Neutrophil (primary cell): ENCODE data around the gene BSPRY.

Source experiments
- H3K27ac ChIP-seq: fragments of 200-600 bp; sonication (generic); 2 replicates; pipeline ENCODE4 v1.5.1; 2016; ENCODE audit warnings: mild to moderate bottlenecking, moderate library complexity
- H3K27me3 ChIP-seq: fragments of 200-600 bp; sonication (generic); 2 replicates; pipeline ENCODE4 v1.6.0; 2016; ENCODE audit warnings: mild to moderate bottlenecking
- H3K36me3 ChIP-seq: fragments of 200-600 bp; sonication (generic); 2 replicates; pipeline ENCODE4 v1.5.1; 2017
- H3K4me1 ChIP-seq, 2 experiments: fragments of 200-600 bp in 1 of 2; sonication (generic) in 1 of 2; 1 replicate in 1 of 2; 2 replicates in 1 of 2; pipeline versions ENCODE4 v1.5.1 to v1.6.1; 2013 to 2016; ENCODE audit warnings: low read depth in 1 of 2, low read length in 1 of 2, mild to moderate bottlenecking in 1 of 2, moderate library complexity in 1 of 2; ENCODE audit not compliant: control insufficient read depth in 1 of 2, insufficient read depth in 1 of 2
- H3K4me3 ChIP-seq, 2 experiments: fragments of 200-600 bp in 1 of 2; sonication (generic) in 1 of 2; 1 replicate in 1 of 2; 2 replicates in 1 of 2; pipeline ENCODE4 v1.5.1; 2013 to 2016; ENCODE audit warnings: low read depth in 1 of 2, low read length in 1 of 2, mild to moderate bottlenecking in 1 of 2, moderate library complexity in 1 of 2
- H3K9me3 ChIP-seq: fragments of 200-600 bp; sonication (generic); 2 replicates; pipeline ENCODE4 v1.5.1; 2016
- CTCF ChIP-seq: fragments of 200-600 bp; sonication (generic); IDR thresholded peaks from 2 replicates; pipeline ENCODE4 v1.5.1; 2016; ENCODE audit warnings: antibody characterized with exemption

The BSPRY gene

DNA sequence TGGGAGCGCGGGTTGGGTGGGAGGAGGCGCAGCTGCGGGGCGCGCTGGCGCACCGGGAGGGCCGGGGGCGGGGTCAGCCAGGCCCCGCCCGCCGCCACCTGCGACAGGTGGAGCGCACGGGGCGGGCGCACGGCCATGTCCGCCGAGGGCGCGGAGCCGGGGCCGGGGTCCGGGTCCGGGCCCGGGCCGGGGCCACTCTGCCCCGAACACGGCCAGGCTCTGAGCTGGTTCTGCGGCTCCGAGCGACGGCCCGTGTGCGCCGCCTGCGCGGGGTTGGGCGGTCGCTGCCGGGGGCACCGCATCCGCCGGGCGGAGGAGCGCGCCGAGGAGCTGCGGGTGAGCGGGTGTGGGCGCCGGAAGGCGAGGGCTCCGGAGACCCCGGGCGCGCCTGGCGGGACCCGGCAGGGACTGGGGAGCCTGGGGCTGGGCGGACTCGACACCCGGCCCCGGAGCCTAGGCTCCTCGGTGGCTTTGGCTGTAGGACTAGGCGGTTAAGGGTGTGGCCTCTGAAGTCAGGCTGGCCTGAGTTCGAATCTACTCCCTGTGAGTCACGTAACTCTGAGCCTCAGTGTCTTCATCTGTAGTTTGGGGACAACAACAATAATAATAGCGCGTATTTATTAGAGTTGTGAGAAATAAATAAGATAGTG is at the start of gene BSPRY:
TSS of gene BSPRY (plus strand) at position 97 of the 650 bp plus-strand sequence. CDS start at position 136, 39 bp downstream.
- H3K9me3 ChIP-seq = no peaks in the 10 kb centered on the region
- peaks cover 27% of the 10 kb centered on the region for H3K27me3 ChIP-seq
- no peak within 1 kb of the TSS for H3K27ac ChIP-seq
- H3K36me3 ChIP-seq = no peaks in the 10 kb centered on the region
- peaks cover 17 to 19% of the 10 kb centered on the region in 2 experiments for H3K4me1 ChIP-seq
- peak within 1 kb of the TSS; percentile 54 to 61 for H3K4me3 ChIP-seq
- no peak for TF ChIP-seq CTCF

GRCh38 chr9:113299800-113300292 is 49.5 kb upstream of the BSPRY start:
- TF ChIP-seq CTCF = no peak

GRCh38 chr9:113301548-113301947 is 47.8 kb upstream of the BSPRY start:
- no peaks in the 10 kb centered on the region for H3K27me3 ChIP-seq
- no peak for TF ChIP-seq CTCF

More at GRCh38 chr9:113299800-113300292, 49.5 kb upstream of the BSPRY start:
- no peak overlapping the region for H3K27ac ChIP-seq
- H3K4me1 ChIP-seq = no peaks in the 10 kb centered on the region
- no peaks in the 10 kb centered on the region for H3K9me3 ChIP-seq
- H3K27me3 ChIP-seq = no peaks in the 10 kb centered on the region
- H3K4me3 ChIP-seq = no peak overlapping the region
- H3K36me3 ChIP-seq = no peaks in the 10 kb centered on the region

DNA sequence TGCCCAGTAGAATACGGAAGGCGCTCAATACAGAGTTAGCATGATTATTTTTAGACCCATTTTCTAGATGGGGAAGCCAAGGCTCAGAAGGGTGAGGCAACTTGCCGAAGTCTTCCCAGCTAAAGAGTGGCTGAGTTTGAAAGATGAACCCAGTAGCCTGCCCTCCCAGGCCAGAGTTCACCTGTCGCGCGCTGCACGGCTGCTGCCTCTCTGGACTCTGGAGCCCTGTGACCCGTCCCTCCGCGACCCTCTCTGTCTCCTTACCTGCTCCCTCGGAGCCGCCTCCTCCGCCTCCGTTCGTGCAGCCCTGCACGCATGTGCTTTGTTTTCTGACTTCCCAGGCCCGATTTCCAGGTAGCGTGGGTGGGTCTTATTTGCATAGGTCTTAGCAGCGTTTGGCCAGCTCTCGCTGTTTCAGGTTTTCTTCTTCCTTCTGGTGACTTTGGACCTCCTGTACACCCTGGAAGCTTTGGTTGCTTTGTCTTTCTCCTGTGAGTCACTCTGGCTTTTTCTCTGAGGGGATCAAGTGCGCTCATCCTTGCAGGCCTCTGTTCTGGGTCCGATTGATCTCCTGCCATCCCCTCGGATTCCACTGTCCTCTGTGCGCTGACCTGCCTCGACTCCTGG is 46.4 kb upstream of the BSPRY start, which contains the start of gene RNF183:
TSS of gene RNF183 (minus strand) at position 585 of the 627 bp plus-strand sequence. CDS start 5,192 bp downstream, outside the sequence.
- Histone ChIP-seq H3K27me3 (no peaks in the 10 kb centered on the region), H3K4me1 (no peaks in the 10 kb centered on the region), H3K27ac (no peak within 1 kb of the TSS), H3K36me3 (no peaks in the 10 kb centered on the region), H3K4me3 (no peak within 1 kb of the TSS), H3K9me3 (no peaks in the 10 kb centered on the region)
- TF ChIP-seq CTCF = no peak

More at GRCh38 chr9:113301548-113301947, 47.8 kb upstream of the BSPRY start:
- Histone ChIP-seq H3K4me1 (no peaks in the 10 kb centered on the region), H3K27ac (no peak overlapping the region), H3K4me3 (no peak overlapping the region), H3K9me3 (no peaks in the 10 kb centered on the region), H3K36me3 (no peaks in the 10 kb centered on the region)

- no peaks in the 10 kb centered on the region for H3K27me3 ChIP-seq
- no peaks in the 10 kb centered on the region for H3K4me1 ChIP-seq
- no peaks in the 10 kb centered on the region for H3K9me3 ChIP-seq
- no peaks in the 10 kb centered on the region for H3K36me3 ChIP-seq
- no peak overlapping the region for H3K4me3 ChIP-seq
- H3K27ac ChIP-seq = no peak overlapping the region
- TF ChIP-seq CTCF = no peak
Observed at GRCh38 chr9:113306566-113306965, 42.8 kb upstream of the BSPRY start.
